HepG2 (cell line): ENCODE data around the gene TSPAN15. TPM values are rescaled to one million over a fixed set of nuclear protein-coding genes. Genes with fewer than 3 reads are reported as not detected.

Experiments
- ATAC-seq: fragments of 200-7000 bp; cut with Tn5 transposase; 3 replicates; pipeline ENCODE4 v1.9.1; 2020; ENCODE audit warnings: mild to moderate bottlenecking, moderate library complexity
- BruUV-seq: library from RNA; stranded (reverse); fragments of 400-500 nt; replicated peaks from 2 replicates; lab custom pipeline; 2021; lab: Mats Ljungman, UMichigan
- CTCF ChIA-PET: fragments of 300-600 bp; formaldehyde crosslinking; extraction: SDS; loops from one replicate; lab custom pipeline; 2021; ENCODE audit warnings: low total read pairs, inconsistent platforms, low intra/inter-chr PET ratio; lab: Yijun Ruan, JAX
- POLR2A ChIA-PET: fragments of 350-600 bp; sonication (Branson Sonifier 250); formaldehyde crosslinking; loops from one replicate; lab custom pipeline; 2020; ENCODE audit warnings: antibody characterized with exemption, inconsistent platforms; lab: Yijun Ruan, JAX
- DNase-seq: peaks from one replicate; pipeline ENCODE4 v3.0.0-alpha.2; 2015; ENCODE audit warnings: low spot score
- FAIRE-seq: peaks from 3 replicates; lab custom pipeline; 2011; peaks lifted over from hg19 to GRCh38; lab: Jason Lieb, UNC
- H2AFZ ChIP-seq: one replicate; pipeline ENCODE4 v1.6.1; 2011; ENCODE audit warnings: low read length, inconsistent platforms
- H3K27ac ChIP-seq: fragments of 300-600 bp; 3 replicates; pipeline ENCODE4 v1.8.0; 2011; ENCODE audit warnings: mixed run types, mild to moderate bottlenecking, mixed read lengths, low read length, inconsistent platforms; ENCODE audit not compliant: insufficient read depth; ENCODE audit errors: extremely low read length
- H3K27me3 ChIP-seq, 2 experiments: fragments of 200-600 bp in 1 of 2; 2 replicates in 1 of 2; 3 replicates in 1 of 2; pipeline versions ENCODE4 v1.6.0 to v1.8.0; 2011; ENCODE audit warnings: low read length in 2 of 2, mild to moderate bottlenecking in 2 of 2, moderate library complexity in 2 of 2, inconsistent platforms in 1 of 2; ENCODE audit not compliant: insufficient read depth in 2 of 2, control insufficient read depth in 1 of 2
- H3K36me3 ChIP-seq, 2 experiments: fragments of 200-600 bp in 1 of 2; replicated peaks in 1 of 2; 2 replicates in 1 of 2; 3 replicates in 1 of 2; pipeline versions ENCODE4 v1.5.1 to v1.8.0; 2011; ENCODE audit warnings: low read length in 2 of 2, inconsistent platforms in 1 of 2; ENCODE audit not compliant: insufficient read depth in 2 of 2, control insufficient read depth in 1 of 2
- H3K4me1 ChIP-seq: 2 replicates; pipeline ENCODE4 v1.5.1; 2012; ENCODE audit warnings: low read length, inconsistent platforms; ENCODE audit not compliant: insufficient read depth
- H3K4me2 ChIP-seq: 2 replicates; pipeline ENCODE4 v1.6.0; 2011; ENCODE audit warnings: low read depth, low read length, inconsistent platforms
- H3K4me3 ChIP-seq, 3 experiments: fragments of 200-600 bp in 1 of 3; sonication (generic), shearing (Covaris generic) in 1 of 3; replicated peaks in 1 of 3; 2 replicates each; pipeline ENCODE4 v1.5.1; 2011 to 2016; ENCODE audit warnings: low read length in 3 of 3, inconsistent platforms in 2 of 3, low read depth in 2 of 3, mild to moderate bottlenecking in 2 of 3, control low read depth in 1 of 3, mixed read lengths in 1 of 3; ENCODE audit not compliant: insufficient read depth in 1 of 3
- H3K79me2 ChIP-seq: one replicate; pipeline ENCODE4 v1.6.1; 2011; ENCODE audit warnings: low read length, inconsistent platforms; ENCODE audit not compliant: insufficient read depth
- H3K9ac ChIP-seq: 2 replicates; pipeline ENCODE4 v1.6.0; 2011; ENCODE audit warnings: mild to moderate bottlenecking, low read depth, low read length, inconsistent platforms; ENCODE audit not compliant: insufficient read depth
- H3K9me3 ChIP-seq: 2 replicates; pipeline ENCODE4 v1.5.1; 2012; ENCODE audit warnings: mild to moderate bottlenecking, low read length
- H4K20me1 ChIP-seq: 2 replicates; pipeline ENCODE4 v1.6.0; 2011; ENCODE audit warnings: inconsistent platforms, mild to moderate bottlenecking, low read length, moderate library complexity; ENCODE audit not compliant: insufficient read depth
- AKAP8 ChIP-seq: sonication (generic); formaldehyde crosslinking; IDR thresholded peaks from 2 replicates; pipeline ENCODE4 v1.5.1; 2020; ENCODE audit warnings: mild to moderate bottlenecking, missing genetic modification reagents
- CENPX ChIP-seq: sonication (generic); formaldehyde crosslinking; IDR thresholded peaks from 2 replicates; pipeline ENCODE4 v1.9.0; 2021; ENCODE audit warnings: mild to moderate bottlenecking, missing genetic modification reagents, moderate library complexity
- EHMT2 ChIP-seq: fragments of 200-600 bp; sonication (generic); IDR thresholded peaks from 2 replicates; pipeline ENCODE4 v1.7.0; 2017; ENCODE audit warnings: antibody characterized with exemption, low read depth, low read length, borderline replicate concordance
- FLYWCH1 ChIP-seq: sonication (generic); formaldehyde crosslinking; IDR thresholded peaks from 2 replicates; pipeline ENCODE4 v1.8.1; 2023; ENCODE audit warnings: mild to moderate bottlenecking, missing genetic modification reagents
- HMG20B ChIP-seq: conservative IDR thresholded peaks from 2 replicates; pipeline ENCODE4 v1.6.1; 2016; ENCODE audit warnings: missing genetic modification reagents, missing compliant biosample characterization
- HOXA9 ChIP-seq: sonication (generic); formaldehyde crosslinking; IDR thresholded peaks from 2 replicates; pipeline ENCODE4 v1.8.1; 2022; ENCODE audit warnings: missing genetic modification reagents, mild to moderate bottlenecking, moderate library complexity, borderline replicate concordance
- KDM6A ChIP-seq: IDR thresholded peaks from 2 replicates; pipeline ENCODE4 v1.6.1; 2016; ENCODE audit warnings: low read depth
- LCORL ChIP-seq, 2 experiments: fragments of 450-650 bp in 1 of 2; sonication (generic) in 1 of 2; formaldehyde crosslinking in 1 of 2; IDR thresholded peaks; 2 replicates each; pipeline versions ENCODE4 v1.5.0 to v1.6.1; 2017 to 2020; ENCODE audit warnings: antibody characterized with exemption in 1 of 2, missing genetic modification reagents in 1 of 2
- NFIC ChIP-seq: IDR thresholded peaks from 2 replicates; pipeline ENCODE4 v1.6.1; 2012; ENCODE audit warnings: mild to moderate bottlenecking, low read length, inconsistent platforms
- PRPF4 ChIP-seq: fragments of 200-400 bp; formaldehyde crosslinking; IDR thresholded peaks from 2 replicates; pipeline ENCODE4 v1.6.1; 2016; ENCODE audit warnings: low read length, low read depth; ENCODE audit not compliant: poor library complexity, severe bottlenecking
- ZBTB10 ChIP-seq: sonication (generic); formaldehyde crosslinking; IDR thresholded peaks from 2 replicates; pipeline ENCODE4 v1.4.0; 2020; ENCODE audit warnings: missing genetic modification reagents, borderline replicate concordance
- ZBTB20 ChIP-seq: sonication (generic); formaldehyde crosslinking; IDR thresholded peaks from 2 replicates; pipeline ENCODE4 v1.8.1; 2023; ENCODE audit warnings: missing genetic modification reagents, low read depth, mild to moderate bottlenecking, borderline replicate concordance
- WGBS: methylation state at CpG from one replicate; pipeline ENCODE4 v1.1.6; 2017; ENCODE audit warnings: low lambda C conversion rate; 5-methylcytosine and 5-hydroxymethylcytosine counted together
- in situ Hi-C: cut with HindIII; loops from 2 replicates; pipeline ENCODE4 v1.10.0; 2017; ENCODE audit warnings: low pct_unique_long_range_greater_than_20kb; ENCODE audit not compliant: extremely low pct_ligation_motif_present
- intact Hi-C: fragments of 100-400 bp; cut with micrococcal nuclease; formaldehyde crosslinking; loops from one replicate; pipeline ENCODE4 v1.10.0; 2022; ENCODE audit not compliant: unreplicated experiment
- polyA plus RNA-seq, 8 experiments: library from polyadenylated mRNA; depleted of rRNA in 3 of 8; stranded (reverse) in 7 of 8; unstranded in 1 of 8; fragments of >200 nt; fragmentation: Illumina TruSeq in 4 of 8; extraction: Trizol in 4 of 8; gene quantifications; 2 replicates each; pipeline versions ENCODE4 v1.2.1 to v1.2.3, GENCODE V29; 2011 to 2016; ENCODE audit warnings: low read depth in 4 of 8, missing spikeins in 1 of 8, mixed read lengths in 1 of 8; ENCODE audit not compliant: insufficient read depth in 1 of 8
- total RNA-seq, 5 experiments: library from RNA; depleted of rRNA; stranded (reverse); fragments of >200 nt; fragmentation: Illumina TruSeq; extraction: Trizol; gene quantifications; 2 replicates each; pipeline ENCODE4 v1.2.3, GENCODE V29; 2016; ENCODE audit warnings: low read depth in 1 of 5
- TF ChIP-seq, protein P1 (sequence below): sonication (generic); formaldehyde crosslinking; IDR thresholded peaks from 2 replicates; pipeline ENCODE4 v1.4.0; 2020; ENCODE audit warnings: mild to moderate bottlenecking, missing genetic modification reagents, borderline replicate concordance

TSPAN15 gene
- total and polyA plus RNA-seq, 2 of the 13 experiments (the other 11 are each of a cell fraction or from before 2014, with no cell fraction given): 0.27 to 3.2 TPM

DNA sequence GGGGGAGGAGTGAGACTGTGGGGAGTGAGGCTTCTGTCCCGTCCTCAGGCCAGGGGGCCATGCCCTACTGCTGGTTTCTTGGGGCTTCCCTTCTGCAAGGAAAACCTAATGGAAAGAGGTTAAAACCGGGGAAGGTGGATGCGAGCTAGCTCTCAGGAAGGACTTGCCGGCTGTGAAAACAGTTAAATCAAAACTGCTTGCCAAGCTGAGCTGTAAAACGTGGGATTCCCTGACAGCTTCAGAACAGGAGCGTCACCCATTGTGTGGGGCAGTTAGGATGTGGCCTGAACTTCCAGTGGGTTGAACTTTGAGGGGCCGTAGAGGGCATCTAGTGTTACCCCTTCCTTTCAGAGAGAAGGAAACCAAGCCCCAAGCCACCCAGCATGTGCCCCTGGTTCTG, 13.1 kb downstream of the TSPAN15 start (continued):
- TF ChIP-seq ZBTB10 (no peak), LCORL (IDR thresholded peaks at IDR 0.05) (no peak), LCORL (CRISPR knock-in tag; IDR thresholded peaks at IDR 0.05) (no peak), EHMT2 (no peak), ZBTB20 (CRISPR knock-in tag) (no peak)

- Histone ChIP-seq H3K4me2 (no peak overlapping the region), H3K79me2 (no peaks in the 10 kb centered on the region), H3K9me3 (no peaks in the 10 kb centered on the region), H3K27me3 (peaks cover 0 to 1% of the 10 kb centered on the region in 2 experiments; a peak in 1 of 5 replicates), H3K36me3 (no peaks in the 10 kb centered on the region), H3K4me1 (peaks cover 10% of the 10 kb centered on the region; the same call in 1 of the 2 replicates), H3K4me3 (no peak overlapping the region), H3K27ac (no peak overlapping the region)
- ChIA-PET CTCF (no interaction called here), POLR2A (no interaction called here)
- BruUV-seq: no TSS peak
- ATAC-seq (peak; percentile 50), FAIRE-seq (no peak)
- 80% methylated on average over 1 of the region's 2 CpGs for WGBS
- in situ Hi-C loops: no loop called here
- no peak for TF ChIP-seq NFIC
- no peak for TF ChIP-seq FLYWCH1 (CRISPR knock-in tag)
- TF ChIP-seq, protein P1, sequence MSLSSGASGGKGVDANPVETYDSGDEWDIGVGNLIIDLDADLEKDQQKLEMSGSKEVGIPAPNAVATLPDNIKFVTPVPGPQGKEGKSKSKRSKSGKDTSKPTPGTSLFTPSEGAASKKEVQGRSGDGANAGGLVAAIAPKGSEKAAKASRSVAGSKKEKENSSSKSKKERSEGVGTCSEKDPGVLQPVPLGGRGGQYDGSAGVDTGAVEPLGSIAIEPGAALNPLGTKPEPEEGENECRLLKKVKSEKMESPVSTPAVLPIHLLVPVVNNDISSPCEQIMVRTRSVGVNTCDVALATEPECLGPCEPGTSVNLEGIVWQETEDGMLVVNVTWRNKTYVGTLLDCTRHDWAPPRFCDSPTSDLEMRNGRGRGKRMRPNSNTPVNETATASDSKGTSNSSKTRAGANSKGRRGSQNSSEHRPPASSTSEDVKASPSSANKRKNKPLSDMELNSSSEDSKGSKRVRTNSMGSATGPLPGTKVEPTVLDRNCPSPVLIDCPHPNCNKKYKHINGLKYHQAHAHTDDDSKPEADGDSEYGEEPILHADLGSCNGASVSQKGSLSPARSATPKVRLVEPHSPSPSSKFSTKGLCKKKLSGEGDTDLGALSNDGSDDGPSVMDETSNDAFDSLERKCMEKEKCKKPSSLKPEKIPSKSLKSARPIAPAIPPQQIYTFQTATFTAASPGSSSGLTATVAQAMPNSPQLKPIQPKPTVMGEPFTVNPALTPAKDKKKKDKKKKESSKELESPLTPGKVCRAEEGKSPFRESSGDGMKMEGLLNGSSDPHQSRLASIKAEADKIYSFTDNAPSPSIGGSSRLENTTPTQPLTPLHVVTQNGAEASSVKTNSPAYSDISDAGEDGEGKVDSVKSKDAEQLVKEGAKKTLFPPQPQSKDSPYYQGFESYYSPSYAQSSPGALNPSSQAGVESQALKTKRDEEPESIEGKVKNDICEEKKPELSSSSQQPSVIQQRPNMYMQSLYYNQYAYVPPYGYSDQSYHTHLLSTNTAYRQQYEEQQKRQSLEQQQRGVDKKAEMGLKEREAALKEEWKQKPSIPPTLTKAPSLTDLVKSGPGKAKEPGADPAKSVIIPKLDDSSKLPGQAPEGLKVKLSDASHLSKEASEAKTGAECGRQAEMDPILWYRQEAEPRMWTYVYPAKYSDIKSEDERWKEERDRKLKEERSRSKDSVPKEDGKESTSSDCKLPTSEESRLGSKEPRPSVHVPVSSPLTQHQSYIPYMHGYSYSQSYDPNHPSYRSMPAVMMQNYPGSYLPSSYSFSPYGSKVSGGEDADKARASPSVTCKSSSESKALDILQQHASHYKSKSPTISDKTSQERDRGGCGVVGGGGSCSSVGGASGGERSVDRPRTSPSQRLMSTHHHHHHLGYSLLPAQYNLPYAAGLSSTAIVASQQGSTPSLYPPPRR (CRISPR knock-in tag): no peak
- no peak for TF ChIP-seq KDM6A (CRISPR knock-in tag)
- TF ChIP-seq CENPX (CRISPR knock-in tag): no peak
- TF ChIP-seq HOXA9 (CRISPR knock-in tag): no peak
- no peak for TF ChIP-seq PRPF4
- TF ChIP-seq HMG20B (CRISPR knock-in tag): no peak
- TF ChIP-seq AKAP8 (CRISPR knock-in tag): no peak
- TF ChIP-seq, all 625 proteins: peak for 0
- DNase-seq: no peak
- intact Hi-C loops: no loop called here
- Histone ChIP-seq H3K9ac (no peak overlapping the region), H2AFZ (no peak overlapping the region), H4K20me1 (no peaks in the 10 kb centered on the region)
These were observed 13.6 kb downstream of the TSPAN15 start for GRCh38 chr10:69464801-69465401.
